A549 treated with AZD2906 at 1 μM for 4 hours (cell line): ENCODE data around the gene TMEM201. TPM values are rescaled to one million over a fixed set of nuclear protein-coding genes. Genes with fewer than 3 reads are reported as not detected.

Experiments
- total RNA-seq: library from RNA; stranded (reverse); fragments of 200-300 nt; extraction: Qiagen RNA extraction; gene quantifications from 5 replicates; pipeline ENCODE4 v1.2.3, GENCODE V29; 2022

The TMEM201 gene
- 10.4 to 13.9 TPM (median 13.0 TPM) in 5 replicates for total RNA-seq

GRCh38 chr1:9588551-9589143 lies at the start of gene TMEM201:
TSS of gene TMEM201 (plus strand) at chr1:9588911. CDS start at chr1:9588931, 20 bp downstream.

GRCh38 chr1:9539165-9539828 lies 49.4 kb upstream of the TMEM201 start, which contains the start of gene SLC25A33:
TSS of gene SLC25A33 (plus strand) at chr1:9539465. CDS start at chr1:9539692, 227 bp downstream.

GRCh38 chr1:9651565-9652378 lies 63.1 kb downstream of the TMEM201 start, which contains the start of gene PIK3CD:
TSS of gene PIK3CD (plus strand) at chr1:9651731. CDS start at chr1:9710456, 58,725 bp downstream.

Other genes starting within 250 kb of the TMEM201 start
- 2.7 to 3.6 TPM (median 3.3 TPM) in 5 replicates for gene SLC25A33, start 49.4 kb upstream of the TMEM201 start, total RNA-seq
- gene PIK3CD, start 62.8 kb downstream of the TMEM201 start, total RNA-seq = 9.0 to 10.2 TPM (median 9.6 TPM) in 5 replicates
- gene CLSTN1, start 235.1 kb downstream of the TMEM201 start, total RNA-seq = 59.0 to 63.5 TPM (median 60.7 TPM) in 5 replicates